Regular cardiac myocyte (primary cell): Measurements from ENCODE around the gene ATP1A2. TPM values are rescaled to one million over a fixed set of nuclear protein-coding genes. Genes with fewer than 3 reads are reported as not detected.

Source experiments
- total RNA-seq: library from RNA; depleted of rRNA; stranded (reverse); fragments of >200 nt; gene quantifications from 2 replicates; pipeline ENCODE4 v1.2.3, GENCODE V29; 2014

ATP1A2 gene
- total RNA-seq, result 0.28 TPM in 1 of 2 replicates, not detected in the other

GRCh38 chr1:160115545-160116282, at the start of gene ATP1A2:
Gene ATP1A2, plus strand, starts transcription at chr1:160115759. Its CDS starts 103 bp downstream, at chr1:160115862.

GRCh38 chr1:160069460-160070231, 45.9 kb upstream of the ATP1A2 start, which contains the start of gene KCNJ10:
Gene KCNJ10, minus strand, starts transcription at chr1:160070160. Its CDS starts 27,628 bp downstream, at chr1:160042532.

GRCh38 chr1:160081261-160081936, 34.2 kb upstream of the ATP1A2 start, which contains the start of gene KCNJ9:
Gene KCNJ9, plus strand, starts transcription at chr1:160081538. Its CDS starts 2,493 bp downstream, at chr1:160084031.

GRCh38 chr1:160097911-160098851, 17.4 kb upstream of the ATP1A2 start, which contains the start of gene IGSF8:
Gene IGSF8, minus strand, starts transcription at chr1:160098619. Its CDS starts 147 bp downstream, at chr1:160098472.

GRCh38 chr1:160151303-160151702, 35.7 kb downstream of the ATP1A2 start, which contains the start of gene ATP1A4:
Gene ATP1A4, plus strand, starts transcription at chr1:160151603. Its CDS starts 438 bp downstream, at chr1:160152041.

GRCh38 chr1:160189649-160190625, 74.4 kb downstream of the ATP1A2 start, which contains the start of gene CASQ1:
Gene CASQ1, plus strand, starts transcription at chr1:160190575. Its CDS starts 177 bp downstream, at chr1:160190752.

Other genes with a start within 250 kb of the ATP1A2 start
- gene CFAP45, start 215.6 kb upstream of the ATP1A2 start, total RNA-seq, result 0.28 and 0.96 TPM in 2 replicates
- 160 and 484 TPM in 2 replicates for gene TAGLN2, start 190.3 kb upstream of the ATP1A2 start, total RNA-seq
- gene IGSF9, start 170.1 kb upstream of the ATP1A2 start, total RNA-seq, result not detected in 2 replicates
- gene SLAMF9, start 161.5 kb upstream of the ATP1A2 start, total RNA-seq, result 0.28 TPM in 1 of 2 replicates, not detected in the other
- 3.4 and 4.8 TPM in 2 replicates for gene PIGM, start 83.8 kb upstream of the ATP1A2 start, total RNA-seq
- not detected in 2 replicates for gene KCNJ10, start 45.6 kb upstream of the ATP1A2 start, total RNA-seq
- under 0.01 TPM in 1 of 2 replicates, not detected in the other for gene KCNJ9, start 34.2 kb upstream of the ATP1A2 start, total RNA-seq
- 14.8 and 35.8 TPM in 2 replicates for gene IGSF8, start 17.1 kb upstream of the ATP1A2 start, total RNA-seq
- gene ATP1A4, start 35.8 kb downstream of the ATP1A2 start, total RNA-seq, result under 0.01 TPM in 1 of 2 replicates, not detected in the other
- gene CASQ1, start 74.8 kb downstream of the ATP1A2 start, total RNA-seq, result under 0.01 TPM in 1 of 2 replicates, not detected in the other
- gene PEA15, start 89.6 kb downstream of the ATP1A2 start, total RNA-seq, result 84.5 and 100 TPM in 2 replicates
- 66.3 and 69.3 TPM in 2 replicates for gene DCAF8, start 146.8 kb downstream of the ATP1A2 start, total RNA-seq
- 33.0 and 56.1 TPM in 2 replicates for gene PEX19, start 169.4 kb downstream of the ATP1A2 start, total RNA-seq
- 333 and 382 TPM in 2 replicates for gene COPA, start 227.5 kb downstream of the ATP1A2 start, total RNA-seq
- gene NCSTN, start 227.6 kb downstream of the ATP1A2 start, total RNA-seq, result 75.0 and 217 TPM in 2 replicates